UCSD-AML1 (cell line): ENCODE data around the gene PPFIBP2.

Experiments
- DNase-seq: peaks from one replicate; lab custom pipeline; 2025; ENCODE audit not compliant: unreplicated experiment; lab: John Stamatoyannopoulos, UW

The PPFIBP2 gene

DNA sequence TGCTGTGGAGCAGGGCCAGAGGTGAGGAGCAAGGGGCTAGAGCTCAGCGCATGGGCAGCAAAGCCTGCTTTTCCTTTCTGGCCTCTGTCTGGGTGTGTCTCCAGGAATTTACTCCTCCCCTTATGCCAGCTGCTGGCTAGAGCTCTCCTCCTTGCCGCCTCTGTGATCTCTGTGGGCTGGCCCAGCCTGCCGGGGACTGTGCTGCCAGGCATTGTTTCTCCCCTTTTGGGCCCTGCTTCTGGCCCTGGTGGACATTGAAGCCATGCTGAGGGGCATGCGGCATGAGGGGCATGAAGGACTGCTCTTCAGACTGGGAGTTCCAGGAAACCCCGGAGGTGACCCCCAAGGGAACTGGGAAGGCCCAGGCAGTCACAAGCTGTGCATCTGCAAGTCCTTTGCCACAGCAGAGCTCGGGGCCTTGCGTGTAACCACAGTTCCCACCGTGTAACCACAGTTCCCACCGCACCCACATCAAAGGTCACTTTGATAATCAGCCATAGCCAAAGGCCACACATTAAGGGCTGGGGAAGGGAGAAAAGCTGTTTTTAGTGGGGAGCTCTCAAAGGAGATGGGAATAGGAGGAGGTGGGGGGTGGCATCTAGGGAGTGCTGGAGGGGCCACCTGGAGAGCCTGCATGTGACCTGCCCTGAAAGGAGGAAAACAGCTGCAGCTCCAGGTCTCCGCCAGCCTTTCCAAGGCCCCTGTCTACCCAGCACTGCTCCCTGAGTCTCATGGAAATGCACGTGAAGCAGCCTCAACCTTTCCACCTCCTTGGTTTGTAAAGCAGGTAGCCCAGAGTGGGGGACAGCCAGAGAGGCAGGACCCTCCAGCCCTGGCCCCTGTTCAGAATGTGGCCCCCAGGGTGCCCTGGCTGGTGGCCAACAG lies 62.3 kb downstream of the PPFIBP2 start:
- DNase-seq = no peak

DNA sequence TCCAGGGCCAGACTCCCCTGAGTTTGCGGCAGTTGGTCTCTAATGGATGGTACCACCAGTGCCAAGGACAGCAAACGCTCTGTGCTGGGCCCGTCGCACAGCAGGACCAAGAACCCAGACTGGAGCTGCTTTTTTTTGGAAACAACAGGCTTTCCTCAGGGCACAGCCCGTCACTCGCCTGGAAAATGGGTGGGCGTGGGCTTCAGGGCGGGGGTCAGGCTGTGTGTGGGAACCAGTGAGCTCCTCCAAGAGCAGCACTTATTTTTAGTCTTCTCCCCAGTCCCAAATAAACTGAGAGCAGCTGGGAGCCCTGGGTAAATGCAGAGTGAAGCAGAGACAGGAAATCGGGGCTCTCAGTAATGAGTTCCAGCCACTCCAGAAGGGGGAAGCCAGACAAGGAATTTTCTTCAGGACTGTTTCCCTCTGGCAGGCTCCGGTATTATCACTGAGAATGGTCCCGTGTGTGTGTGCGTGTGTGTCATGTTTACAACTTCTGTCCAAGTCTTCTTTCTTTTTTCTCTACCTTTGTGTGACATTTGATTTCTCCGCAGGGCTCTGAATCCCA lies 63.0 kb downstream of the PPFIBP2 start:
- DNase-seq = no peak

DNA sequence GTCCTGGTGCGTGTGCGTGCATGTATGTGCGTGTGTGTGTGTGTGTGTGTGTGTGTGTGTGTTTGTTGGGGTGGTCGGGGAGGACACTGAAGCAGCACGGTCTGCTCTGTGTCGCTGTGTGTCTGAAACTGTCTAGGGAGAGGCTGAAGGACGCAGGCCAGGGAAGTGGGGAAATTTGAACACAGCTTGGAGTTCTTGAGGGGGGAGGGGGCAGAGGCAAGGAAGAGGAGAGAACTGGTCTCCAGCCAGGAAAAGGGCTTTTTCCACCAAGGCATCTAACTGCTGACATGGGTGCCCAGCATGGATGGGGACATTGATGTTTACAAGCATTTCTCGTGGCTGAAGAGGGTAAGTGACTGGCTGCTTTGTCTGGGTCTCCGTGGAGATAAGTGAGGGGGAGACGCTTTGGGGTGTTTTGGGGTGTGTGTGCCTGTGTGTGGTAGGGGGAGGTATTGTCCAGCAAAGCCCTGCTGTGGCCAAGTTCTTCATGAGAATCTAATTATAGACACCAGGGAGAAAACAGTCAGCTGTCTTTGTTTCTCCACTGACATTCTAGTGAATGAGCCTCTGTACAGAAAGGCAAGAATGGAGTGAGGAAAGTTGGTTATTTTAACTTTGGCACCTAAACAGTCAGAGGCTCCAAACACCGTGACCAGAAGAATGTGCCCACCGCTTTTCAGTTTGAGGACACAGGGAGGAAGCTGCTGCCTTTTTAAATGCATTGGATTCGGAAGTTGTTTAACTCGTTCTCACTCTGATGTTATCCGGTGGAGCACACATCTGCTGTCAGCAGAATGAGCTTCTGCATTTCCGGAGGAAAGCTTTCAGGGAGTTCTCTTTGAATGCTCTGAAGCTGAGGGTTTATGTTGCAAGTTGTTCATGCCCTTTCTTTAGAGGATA lies 63.7 kb downstream of the PPFIBP2 start:
- peak; percentile 16 for DNase-seq

DNA sequence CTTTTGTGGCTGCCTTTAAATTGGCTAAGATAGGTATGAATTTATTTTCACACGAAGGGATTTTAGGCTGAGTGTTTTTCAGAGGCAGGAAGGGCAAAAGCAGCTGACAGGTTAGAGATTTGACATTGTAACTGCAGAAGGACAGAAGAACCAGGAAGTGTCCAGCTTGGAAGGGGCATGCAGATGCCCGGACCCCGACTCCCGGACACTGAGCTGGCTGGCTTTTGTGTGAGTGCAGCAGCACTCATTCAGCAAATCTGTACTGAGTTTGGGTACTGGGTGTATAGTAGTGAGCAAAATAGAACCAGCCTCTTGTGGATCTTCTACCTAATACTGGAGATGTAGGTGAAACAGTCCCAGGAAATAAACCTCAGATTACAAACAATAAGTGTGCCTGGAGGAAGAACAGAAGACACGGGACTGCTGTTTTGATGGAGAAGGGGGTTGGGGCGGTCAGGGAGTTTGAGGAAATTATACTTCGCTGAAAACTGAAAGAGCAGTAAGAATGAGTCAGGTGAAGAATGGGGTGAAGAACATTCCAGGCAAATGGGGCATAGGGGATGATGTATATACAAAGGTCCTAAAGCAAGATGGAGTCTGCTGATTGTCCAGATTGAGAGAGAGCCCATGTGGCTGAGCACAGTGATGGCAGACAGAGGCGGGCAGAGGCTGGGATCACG lies 64.6 kb downstream of the PPFIBP2 start:
- DNase-seq = no peak

DNA sequence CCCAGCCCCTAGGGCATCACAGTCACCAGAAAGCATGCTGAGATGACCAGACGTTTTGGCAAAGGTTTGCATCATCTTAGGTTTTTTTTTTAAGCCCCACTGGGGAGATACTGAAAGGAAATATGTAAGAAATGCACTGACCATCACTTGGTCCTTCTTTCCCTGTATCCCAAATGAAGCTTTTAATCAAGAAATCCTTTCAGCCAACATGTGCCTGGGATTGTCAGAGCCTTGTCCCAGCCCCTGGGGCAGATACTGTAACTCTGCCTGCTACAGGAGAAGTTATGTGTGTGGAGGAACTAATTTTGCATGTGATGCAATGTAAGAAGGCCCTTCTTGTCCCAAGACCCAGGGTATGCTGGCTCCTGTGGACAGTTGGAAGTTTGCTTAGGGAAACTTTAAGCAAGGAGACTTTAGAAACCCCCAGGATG lies 65.6 kb downstream of the PPFIBP2 start:
- DNase-seq = no peak

DNA sequence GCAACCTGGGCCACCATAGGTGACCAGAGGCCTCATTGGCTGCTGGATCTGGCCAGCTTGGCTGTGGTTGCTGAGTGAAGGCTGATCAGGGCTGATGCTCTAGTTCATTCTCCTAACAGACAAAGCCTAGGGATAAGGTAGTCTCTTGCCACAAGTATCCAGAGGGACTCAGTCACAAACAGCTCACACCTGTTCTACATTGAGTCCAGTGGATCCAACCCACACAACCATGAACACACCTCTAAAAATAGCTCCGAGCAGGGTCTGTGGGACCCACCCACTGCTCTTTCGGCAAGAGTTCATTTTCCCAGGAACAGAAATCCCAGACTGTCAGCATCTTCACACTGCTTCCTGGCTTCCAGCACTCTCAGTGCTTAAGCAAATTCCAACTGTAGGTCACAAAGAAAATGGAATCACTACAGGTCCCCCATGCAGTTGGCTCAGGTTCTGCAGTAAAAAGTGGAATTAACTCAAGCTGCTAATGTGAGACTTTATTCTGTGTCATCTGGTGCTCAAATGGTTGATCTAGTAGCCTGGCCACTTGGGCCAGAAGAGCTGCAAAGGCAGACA lies 67.3 kb downstream of the PPFIBP2 start:
- no peak for DNase-seq

DNA sequence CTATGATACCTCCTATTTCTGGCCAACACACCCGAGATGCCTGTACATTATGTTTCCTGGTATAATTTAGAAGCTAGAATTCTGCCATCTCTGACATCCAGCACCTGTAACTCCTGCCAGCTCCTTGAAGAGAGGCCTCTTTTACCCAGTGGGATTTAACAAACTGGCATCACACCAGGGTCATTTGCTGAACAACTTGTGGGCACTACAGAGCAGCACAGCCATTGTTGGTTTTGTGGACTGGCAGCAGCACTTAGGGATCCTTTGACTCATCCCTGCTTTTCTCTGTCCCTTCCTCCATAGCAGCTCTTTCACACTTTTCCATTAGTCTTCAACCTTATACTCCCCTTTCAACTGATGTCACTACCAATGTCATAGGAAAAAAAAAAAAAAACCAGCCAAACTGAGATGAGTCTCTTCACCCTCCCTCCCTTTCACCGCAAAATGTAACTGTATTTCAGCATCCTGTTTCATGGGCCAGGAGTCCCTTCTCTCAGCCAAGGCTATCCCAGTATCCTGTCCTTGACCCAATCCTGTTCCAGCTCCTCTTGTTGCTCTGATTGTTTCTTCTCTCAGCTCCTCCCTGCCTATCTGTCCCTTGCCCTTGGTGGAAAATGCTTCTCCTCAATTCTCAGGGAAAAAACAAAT lies 68.7 kb downstream of the PPFIBP2 start:
- DNase-seq = no peak

DNA sequence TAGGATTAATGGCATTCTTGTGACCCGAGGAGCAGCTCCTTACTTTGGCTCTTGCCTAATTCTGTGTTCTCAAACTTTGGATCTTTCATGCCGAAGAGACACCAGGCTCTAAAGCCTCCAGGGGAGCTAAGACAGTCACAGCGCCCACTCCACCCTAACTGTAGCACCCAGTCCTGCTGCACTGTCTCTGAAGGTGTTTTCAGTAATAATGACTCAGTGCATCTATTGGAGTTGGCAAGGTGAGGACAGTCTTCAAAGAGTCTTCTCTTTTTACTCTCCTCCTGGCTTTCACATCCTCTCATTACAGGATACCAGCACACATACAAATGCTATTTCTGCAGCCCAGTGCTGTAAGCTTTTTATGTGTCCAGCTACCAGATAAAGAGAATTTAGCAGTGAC lies 69.4 kb downstream of the PPFIBP2 start:
- no peak for DNase-seq

DNA sequence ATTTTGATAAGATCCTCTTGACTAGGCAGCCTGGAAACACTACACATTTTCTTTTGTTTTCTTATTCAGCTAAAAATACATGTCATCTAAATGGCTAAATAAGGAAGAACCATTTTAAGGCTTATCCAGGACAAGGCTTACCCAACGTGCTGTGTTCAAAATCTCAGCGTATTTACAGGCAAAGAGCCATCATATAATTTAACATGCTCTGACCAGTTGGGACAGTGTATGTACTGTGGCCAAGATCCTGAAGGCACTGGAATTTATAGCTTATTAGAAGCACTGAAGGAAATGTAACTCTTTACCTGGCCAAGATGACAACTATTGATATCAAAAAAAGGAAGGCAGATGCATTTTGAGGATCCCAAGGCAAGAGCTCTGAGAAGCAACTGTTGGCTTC lies 71.1 kb downstream of the PPFIBP2 start:
- no peak for DNase-seq

DNA sequence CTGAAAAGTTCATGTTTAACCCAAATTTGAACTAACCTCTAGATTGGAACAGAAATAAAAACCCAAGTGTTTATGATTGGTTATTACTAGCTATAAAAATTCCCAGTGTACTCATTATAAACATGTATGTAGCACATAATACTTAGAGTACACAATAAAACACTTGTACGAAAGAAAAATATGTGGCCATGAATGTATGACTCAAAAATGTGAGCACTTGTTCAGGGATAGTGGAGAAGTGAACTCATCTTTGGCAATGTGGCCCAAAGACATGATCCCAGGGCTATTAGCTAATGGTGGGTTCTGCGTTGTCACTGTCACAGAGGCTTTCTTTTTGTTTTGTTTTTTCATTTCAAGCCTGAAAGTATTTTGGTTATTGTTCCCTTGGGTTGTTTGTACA lies 72.0 kb downstream of the PPFIBP2 start:
- no peak for DNase-seq

DNA sequence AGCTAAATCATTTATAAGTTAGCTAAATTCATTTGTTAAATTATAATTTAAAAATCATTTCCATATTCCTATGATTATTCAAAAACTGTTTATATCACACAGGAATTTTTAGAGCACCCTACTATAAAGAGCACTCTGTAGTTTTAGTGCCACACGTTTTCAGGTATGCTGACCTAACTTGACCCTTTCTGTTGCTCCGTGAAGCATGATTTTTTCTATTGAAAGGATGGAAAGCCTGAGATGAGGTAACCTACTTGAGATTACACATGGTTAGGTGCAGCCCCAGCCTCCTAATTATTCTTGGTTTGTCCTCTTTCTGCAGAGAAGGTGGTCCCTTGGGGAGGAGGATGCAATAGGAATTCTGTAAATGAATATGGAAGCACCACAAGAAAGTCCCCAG lies 72.6 kb downstream of the PPFIBP2 start:
- DNase-seq = no peak

DNA sequence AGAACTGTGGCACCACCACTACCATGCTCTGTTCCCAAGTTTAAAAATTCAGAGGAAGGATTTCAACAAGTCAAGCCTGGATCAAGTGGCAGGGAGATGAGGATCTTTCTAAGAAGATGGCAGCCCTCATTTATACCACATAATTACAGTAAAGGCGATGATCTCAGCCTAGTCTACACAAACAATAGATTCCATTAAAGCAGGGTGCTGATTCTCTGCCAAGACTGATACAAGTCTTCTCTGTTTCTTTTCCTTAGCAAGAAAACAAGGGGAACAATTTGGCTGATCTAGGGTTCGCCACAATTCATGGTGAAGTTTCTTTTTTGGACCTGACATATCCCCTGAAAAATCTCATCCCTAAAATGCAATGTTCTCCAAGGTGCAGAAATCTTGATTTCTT lies 73.9 kb downstream of the PPFIBP2 start:
- DNase-seq = no peak

DNA sequence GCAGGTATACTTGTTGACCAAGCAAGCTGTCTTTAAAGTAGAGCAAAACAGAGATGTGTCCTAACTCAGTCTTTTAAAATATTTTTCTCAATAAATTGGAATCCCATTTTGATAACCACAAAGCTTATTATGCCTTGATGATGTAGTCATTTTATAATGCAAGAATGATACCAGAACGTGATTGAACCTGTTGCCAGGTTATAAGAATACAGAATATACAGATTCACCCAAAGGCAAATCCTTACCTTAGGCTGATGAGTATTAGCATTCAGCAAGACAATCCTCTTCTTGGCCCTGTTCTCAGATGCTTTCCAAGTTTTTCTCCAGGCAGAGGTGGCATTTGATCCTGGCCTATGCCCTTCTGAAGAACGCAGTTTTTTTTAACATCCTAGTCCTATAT lies 76.1 kb downstream of the PPFIBP2 start:
- DNase-seq = no peak

DNA sequence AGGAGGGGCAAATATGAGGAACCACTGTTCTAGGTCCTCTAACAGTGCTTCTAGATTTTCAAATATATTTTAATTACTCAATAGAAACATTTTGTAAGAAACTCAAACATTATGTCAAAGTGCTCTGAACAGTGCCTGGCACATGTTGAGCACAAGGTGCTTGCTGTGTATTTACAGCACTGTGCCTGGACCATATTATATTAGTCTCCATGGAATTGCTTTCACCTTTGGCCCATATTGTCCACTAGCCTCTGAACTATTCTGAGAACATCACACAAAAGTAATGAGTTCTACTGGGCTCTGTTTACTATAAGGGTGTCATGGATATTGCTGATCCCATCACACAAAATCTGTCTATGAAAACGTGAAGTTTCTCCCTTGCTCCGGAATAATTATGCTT lies 76.7 kb downstream of the PPFIBP2 start:
- no peak for DNase-seq

DNA sequence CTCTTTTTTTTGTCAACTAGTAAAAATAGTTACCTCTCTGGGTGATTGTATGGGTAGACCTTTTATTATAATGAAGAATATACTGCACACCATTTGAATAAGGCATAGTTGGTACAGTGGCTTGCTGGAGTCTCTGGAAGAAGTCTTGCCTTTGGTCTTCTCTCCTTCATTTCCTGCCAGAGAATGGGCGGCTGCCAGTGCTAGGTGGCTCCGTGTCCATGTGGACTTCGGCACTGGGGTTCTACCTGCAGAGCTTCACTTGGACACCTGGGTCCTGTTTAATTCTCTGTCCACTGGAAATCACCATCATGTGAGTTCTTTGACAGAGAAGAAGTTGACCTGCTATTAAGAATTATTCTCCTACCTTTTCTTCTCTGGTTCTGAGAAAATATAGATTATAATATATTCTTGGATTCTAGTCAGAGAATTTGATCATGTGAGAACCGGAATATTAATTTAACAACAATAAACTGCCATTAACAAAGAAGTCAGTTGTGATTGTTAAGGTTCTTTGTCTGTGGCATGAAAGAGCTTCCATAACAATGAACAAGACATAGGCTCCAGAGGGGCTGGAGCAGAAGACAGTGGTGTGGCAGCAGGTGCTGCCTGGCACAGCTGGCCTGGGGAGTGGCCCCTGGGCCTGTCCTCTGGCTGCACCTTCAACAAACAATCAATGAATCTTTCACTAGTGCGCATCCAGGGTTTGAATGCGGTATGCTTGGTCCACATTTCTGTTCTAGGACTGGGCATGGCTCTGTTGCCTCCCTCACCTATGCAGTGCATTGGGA lies 77.5 kb downstream of the PPFIBP2 start:
- DNase-seq = no peak

DNA sequence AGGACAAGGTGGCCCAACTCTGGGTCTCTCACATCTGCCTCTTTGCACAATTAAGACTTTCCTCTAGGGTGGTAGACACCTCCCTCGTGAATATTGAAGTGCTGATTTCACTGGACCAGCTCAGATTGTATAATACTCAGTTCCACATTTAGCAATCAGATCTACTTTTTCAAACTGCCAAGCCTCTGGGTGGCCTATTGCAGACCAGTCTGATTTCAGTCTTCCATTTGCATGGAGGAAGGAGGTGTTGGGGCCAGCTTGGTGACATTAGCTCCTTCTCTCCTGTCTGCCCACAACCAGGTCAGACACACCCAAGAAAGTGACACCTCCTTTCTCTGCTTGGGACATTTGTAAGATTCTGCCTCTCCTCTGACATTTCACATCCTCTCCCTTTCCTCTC lies 78.2 kb downstream of the PPFIBP2 start:
- no peak for DNase-seq

DNA sequence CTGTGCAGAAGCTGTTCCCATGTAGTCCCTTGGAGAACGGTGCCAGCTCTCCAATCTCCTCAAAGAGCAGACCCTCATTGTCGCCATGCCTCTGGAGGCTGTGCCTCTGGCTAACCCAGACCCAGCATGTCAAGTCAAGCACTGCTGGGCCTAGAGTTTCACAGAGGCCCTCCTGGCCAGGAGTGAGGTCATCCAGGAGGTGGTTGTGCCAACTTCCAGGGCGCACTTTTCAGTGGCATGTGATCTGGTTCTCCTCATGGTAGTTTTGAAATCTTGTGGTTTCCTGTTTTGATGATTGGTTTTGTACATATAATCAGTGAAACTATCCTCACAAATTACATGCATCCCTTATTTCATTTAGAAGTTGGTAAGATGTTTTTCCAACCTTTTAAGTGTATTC lies 78.9 kb downstream of the PPFIBP2 start:
- DNase-seq = no peak

DNA sequence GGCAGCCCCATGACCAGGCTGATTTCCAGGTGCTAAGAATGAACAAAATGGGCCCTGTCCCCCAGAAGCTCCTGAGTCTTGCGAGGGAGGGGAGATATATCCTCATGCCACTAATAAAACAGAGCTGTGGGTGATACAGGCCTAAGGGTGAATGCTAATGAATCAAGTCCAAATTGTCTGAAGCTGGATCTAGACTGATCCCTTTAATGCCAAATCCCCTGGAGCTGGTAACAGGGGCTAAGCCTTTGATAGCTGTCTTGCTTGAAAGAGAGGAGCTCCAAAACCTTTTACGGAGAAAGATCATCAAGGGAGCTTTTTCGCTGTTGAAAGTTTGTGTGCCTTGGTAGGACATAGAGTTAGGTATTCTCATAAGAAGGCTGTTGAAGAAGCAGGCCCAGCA lies 79.7 kb downstream of the PPFIBP2 start:
- no peak for DNase-seq

DNA sequence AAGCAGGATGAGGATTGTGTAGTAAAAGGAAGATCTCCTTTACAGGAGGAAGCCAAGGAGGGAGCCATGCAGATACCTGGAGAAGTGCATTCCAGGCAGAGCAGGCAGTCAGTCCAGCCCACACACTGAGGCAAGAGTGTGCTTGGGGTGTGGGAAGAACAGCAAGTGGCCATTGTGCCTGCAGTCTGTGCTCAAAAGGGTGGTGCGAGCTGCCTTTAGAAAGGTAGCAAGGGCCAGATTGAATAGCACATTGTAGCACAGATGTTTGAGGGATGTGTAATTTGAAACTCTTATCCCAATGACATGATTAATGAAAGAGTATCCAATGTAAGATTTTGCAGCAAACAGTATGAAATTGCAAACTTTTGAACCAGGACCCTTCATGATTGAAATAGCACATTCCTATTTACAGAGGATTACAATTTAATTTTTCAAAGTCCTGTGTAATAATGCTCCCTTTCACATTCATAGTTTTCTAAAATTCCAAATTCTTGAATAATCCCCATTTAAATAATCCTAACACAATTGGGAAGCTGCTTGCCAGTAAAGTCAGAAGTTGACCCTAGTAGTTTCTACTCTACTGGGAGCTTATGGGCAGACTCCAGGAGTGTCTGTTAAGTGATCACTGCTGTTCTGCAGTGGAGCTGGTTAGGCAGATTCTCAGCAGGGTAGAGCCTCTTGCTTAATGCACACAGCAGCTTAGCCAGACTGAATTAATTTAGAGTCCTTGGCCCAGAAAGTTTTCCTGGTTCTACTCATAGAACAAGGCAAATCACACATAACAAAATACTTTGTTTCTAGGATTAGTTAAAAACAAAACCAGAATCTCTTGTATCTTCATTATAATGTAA lies 81.4 kb downstream of the PPFIBP2 start:
- DNase-seq = no peak
